AG09309 (cell line): ENCODE measurements around the gene TGM2.

Source experiments
- DNase-seq: peaks from one replicate; pipeline ENCODE4 v3.0.0-alpha.2; 2010; ENCODE audit warnings: low read depth
- H3K4me3 ChIP-seq: 2 replicates; pipeline ENCODE4 v1.5.1; 2011; ENCODE audit warnings: mild to moderate bottlenecking, low read depth, low read length, moderate library complexity; ENCODE audit not compliant: control insufficient read depth
- TF ChIP-seq, protein P1 (sequence below): IDR thresholded peaks from 2 replicates; pipeline ENCODE4 v1.5.1; 2011; ENCODE audit warnings: mild to moderate bottlenecking, low read depth, low read length, inconsistent platforms; ENCODE audit not compliant: insufficient read depth, control insufficient read depth; ENCODE audit errors: missing control alignments

Gene TGM2

DNA sequence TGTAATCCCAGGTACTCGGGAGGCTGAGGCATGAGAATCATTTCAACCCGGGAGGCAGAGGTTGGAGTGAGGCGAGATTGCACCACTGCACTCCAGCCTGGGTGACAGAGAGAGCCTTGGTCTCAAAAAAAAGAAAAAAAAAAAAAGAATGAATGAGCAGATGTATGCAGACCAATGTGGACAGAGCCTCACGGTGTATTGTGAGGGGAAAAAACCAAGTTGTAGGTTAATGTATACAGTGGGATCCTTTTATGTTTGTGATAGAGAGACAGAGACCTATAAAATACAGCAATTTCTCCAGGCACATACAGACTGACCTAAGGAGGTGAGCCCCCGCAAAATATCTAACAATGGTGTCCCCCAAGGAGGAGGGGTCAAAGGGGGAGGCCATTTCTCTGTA, 11.7 kb downstream of the TGM2 start:
- no peak for DNase-seq
- no peak overlapping the region for H3K4me3 ChIP-seq
- TF ChIP-seq, protein P1, sequence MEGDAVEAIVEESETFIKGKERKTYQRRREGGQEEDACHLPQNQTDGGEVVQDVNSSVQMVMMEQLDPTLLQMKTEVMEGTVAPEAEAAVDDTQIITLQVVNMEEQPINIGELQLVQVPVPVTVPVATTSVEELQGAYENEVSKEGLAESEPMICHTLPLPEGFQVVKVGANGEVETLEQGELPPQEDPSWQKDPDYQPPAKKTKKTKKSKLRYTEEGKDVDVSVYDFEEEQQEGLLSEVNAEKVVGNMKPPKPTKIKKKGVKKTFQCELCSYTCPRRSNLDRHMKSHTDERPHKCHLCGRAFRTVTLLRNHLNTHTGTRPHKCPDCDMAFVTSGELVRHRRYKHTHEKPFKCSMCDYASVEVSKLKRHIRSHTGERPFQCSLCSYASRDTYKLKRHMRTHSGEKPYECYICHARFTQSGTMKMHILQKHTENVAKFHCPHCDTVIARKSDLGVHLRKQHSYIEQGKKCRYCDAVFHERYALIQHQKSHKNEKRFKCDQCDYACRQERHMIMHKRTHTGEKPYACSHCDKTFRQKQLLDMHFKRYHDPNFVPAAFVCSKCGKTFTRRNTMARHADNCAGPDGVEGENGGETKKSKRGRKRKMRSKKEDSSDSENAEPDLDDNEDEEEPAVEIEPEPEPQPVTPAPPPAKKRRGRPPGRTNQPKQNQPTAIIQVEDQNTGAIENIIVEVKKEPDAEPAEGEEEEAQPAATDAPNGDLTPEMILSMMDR, result no peak

DNA sequence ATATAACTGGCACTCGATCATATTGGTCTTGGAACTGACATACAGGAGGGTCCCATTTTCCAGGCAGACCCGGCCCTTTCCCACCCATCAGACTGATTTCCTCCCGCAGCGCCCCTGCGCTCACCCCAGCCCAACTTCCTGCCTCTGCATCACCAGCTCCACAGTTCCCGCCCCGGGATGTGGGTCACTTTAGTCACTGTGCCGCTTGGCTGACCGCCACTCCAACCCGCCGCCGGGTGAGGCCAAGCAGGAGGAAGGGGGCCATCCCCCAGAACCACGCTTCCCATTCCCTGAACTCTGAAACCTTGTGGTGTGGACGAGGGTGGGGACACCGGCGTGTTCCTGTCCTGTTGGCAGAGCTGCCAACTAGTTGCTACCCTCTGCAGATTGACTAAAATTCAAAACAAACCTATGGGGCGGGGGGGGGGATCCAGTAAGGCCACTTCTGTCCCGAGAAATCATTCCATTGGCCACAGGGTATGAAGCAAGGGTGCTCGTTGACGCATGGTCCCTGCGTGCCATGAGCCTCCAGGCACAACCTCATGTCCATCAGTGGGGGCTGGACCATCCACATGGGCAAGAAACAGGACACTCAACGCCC, 12.3 kb downstream of the TGM2 start:
- DNase-seq, result no peak
- no peak overlapping the region for H3K4me3 ChIP-seq
- TF ChIP-seq, protein P1, result no peak

DNA sequence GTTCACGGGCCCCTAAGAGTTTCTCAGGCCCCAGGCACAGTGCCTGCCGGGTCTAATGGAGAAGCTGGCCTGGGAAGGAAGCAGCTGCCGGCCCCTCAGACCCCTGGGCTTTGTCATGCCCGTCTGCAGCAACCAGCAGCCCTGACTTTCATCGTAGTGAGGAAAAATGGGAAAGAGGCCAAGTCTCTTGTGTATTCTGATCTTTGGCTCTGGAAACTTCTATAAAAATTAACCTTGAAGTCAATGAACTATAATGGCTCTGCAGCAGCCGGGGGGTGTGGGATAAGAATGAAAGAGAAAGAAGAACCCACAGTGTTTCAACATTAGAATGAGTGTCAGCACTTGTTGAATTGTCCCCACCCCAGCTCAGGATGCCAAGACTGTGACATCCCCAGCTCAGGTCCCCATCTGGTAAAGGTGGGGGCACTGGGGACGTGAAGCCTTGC, 12.9 kb downstream of the TGM2 start:
- no peak overlapping the region for H3K4me3 ChIP-seq
- no peak for DNase-seq
- TF ChIP-seq, protein P1, result no peak

DNA sequence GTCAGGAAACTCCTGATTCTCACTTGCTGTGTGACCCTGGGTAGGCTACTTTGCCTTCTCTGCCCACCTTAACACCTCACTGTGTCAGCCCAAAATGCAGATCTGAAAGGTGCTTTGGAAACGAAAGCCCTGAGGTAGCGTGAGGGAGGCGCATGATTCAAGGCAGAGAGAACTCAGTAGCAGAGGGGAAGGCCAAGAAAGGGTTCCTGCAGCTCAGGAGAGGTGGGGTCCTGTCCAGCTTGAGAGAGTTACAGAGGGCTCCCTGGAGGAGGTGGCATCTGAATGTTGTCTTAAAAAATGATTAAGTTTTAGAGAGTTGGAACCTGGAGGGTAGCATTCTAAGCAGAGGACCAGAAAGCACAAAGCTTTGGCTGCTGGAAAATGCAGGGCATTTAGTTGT, 13.6 kb downstream of the TGM2 start:
- TF ChIP-seq, protein P1, result no peak
- DNase-seq, result no peak
- no peak overlapping the region for H3K4me3 ChIP-seq

DNA sequence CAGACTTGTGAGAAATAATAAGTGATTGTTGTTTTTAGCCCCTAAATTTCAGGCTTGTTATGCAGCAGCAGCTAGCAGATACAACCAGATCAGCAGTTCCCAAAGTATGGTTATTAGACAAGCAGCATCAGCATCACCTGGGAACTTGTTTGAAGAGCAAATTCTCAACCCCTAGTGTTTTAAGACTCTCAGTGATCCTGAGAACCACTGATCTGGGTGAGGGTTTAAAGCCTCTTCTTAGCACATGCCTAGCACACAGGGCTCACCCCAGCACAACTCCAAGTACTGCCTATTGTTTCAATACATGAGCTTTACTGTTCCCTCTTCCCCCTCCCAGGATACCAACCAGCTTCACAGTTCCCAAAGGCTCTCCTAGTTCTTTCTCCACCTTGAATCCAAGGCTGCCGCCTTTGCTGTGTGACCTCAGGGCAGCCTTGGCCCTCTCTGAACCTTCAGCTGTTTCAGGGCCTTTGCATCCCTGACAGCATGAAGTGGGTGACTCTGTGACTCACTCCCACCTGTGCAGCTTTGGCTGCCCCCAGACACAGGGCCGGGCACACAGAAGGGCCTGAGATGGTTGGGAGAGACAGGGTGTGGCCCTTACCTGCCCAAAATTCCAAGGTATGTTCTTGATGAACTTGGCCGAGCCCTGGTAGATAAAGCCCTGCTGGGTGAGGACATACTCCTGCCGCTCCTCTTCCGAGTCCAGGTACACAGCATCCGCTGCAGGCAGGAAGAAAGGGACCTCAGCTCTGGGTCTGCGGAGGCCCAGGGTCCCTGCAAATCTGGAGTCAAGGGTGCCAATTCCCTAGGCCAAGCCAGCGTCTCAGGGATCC, 14.5 kb downstream of the TGM2 start:
- TF ChIP-seq, protein P1, result no peak
- no peak for DNase-seq
- H3K4me3 ChIP-seq, result no peak overlapping the region

DNA sequence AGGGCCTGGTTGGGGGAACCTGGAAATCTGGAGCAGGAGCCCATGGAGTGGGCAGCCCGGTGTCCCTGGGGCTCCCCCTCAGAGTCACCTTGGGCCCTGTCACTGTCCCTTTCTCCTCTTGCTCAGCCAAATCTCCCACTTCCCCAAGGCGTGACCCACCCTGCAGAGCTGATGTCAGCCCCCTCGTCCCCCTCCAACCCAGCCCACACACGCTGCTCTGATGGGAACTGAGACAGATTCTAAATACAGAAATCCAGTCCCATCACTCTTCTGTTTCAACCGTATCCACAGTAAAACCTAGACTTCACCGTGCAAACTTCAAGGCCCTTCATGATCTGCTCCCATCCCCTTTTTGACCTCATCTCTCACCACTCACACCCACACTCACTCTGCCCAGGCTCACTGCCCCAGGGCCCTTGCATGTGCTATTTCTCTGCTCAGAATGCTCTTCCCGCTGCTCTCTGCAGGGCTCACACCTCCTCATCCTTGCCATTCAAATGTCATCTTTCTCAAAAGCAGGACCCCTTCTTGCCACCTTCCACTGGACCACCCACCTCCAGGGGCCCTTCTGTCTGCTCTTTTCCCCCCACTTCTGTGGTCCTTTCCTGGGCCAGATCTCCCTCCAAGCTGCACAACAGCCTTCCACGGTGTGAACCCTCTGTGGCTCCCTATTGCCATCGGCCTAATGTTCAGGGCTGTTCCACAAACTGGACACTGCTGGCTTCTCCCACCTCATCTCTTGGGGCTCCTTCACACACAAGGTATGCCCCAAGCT, 16.6 kb downstream of the TGM2 start:
- DNase-seq, result no peak
- TF ChIP-seq, protein P1, result no peak
- no peak overlapping the region for H3K4me3 ChIP-seq
